Panc1 (cell line): Measurements from ENCODE around the gene IL1R2. TPM values are rescaled to one million over a fixed set of nuclear protein-coding genes. Genes with fewer than 3 reads are reported as not detected.

Experiments used
- ATAC-seq: fragments of 200-7000 bp; cut with Tn5 transposase; 2 replicates; pipeline ENCODE4 v1.9.1; 2020; ENCODE audit warnings: mild to moderate bottlenecking, moderate library complexity
- BruUV-seq: library from RNA; stranded (reverse); fragments of 400-500 nt; replicated peaks from 2 replicates; lab custom pipeline; 2021; lab: Mats Ljungman, UMichigan
- CTCF ChIA-PET: fragments of 300-600 bp; sonication (Branson Sonifier 250); formaldehyde crosslinking; loops from one replicate; lab custom pipeline; 2022; ENCODE audit warnings: antibody characterized with exemption; lab: Charles Lee
- POLR2A ChIA-PET: fragments of 300-600 bp; sonication (Branson Sonifier 250); formaldehyde crosslinking; loops from one replicate; lab custom pipeline; 2022; ENCODE audit warnings: antibody characterized with exemption; lab: Charles Lee
- DNase-seq: peaks from one replicate; pipeline ENCODE4 v3.0.0-alpha.2; 2010; ENCODE audit warnings: low read depth, low spot score
- H3K27ac ChIP-seq: 2 replicates; pipeline ENCODE4 v1.5.1; 2011; ENCODE audit warnings: mild to moderate bottlenecking, low read length, inconsistent platforms
- H3K27me3 ChIP-seq: fragments of 200-500 bp; sonication (Bioruptor generic); 2 replicates; pipeline ENCODE4 v1.6.0; 2014; ENCODE audit warnings: low read length, inconsistent platforms; ENCODE audit not compliant: control insufficient read depth, insufficient read depth
- H3K36me3 ChIP-seq: fragments of 200-500 bp; sonication (Bioruptor generic); 2 replicates; pipeline ENCODE4 v1.5.1; 2014; ENCODE audit warnings: inconsistent platforms, mild to moderate bottlenecking, low read length, moderate library complexity; ENCODE audit not compliant: control insufficient read depth, insufficient read depth
- H3K4me1 ChIP-seq: 2 replicates; pipeline ENCODE4 v1.5.1; 2011; ENCODE audit warnings: inconsistent platforms, mild to moderate bottlenecking, low read length, moderate library complexity; ENCODE audit not compliant: control insufficient read depth, insufficient read depth
- H3K4me3 ChIP-seq, 2 experiments: 2 replicates each; pipeline ENCODE4 v1.5.1; 2011 to 2012; ENCODE audit warnings: low read depth in 2 of 2, low read length in 2 of 2, mild to moderate bottlenecking in 2 of 2, inconsistent platforms in 1 of 2, moderate library complexity in 1 of 2
- H3K9me3 ChIP-seq: fragments of 200-500 bp; sonication (Bioruptor generic); 2 replicates; pipeline ENCODE4 v1.5.1; 2014; ENCODE audit warnings: low read depth, mild to moderate bottlenecking, inconsistent platforms, low read length, moderate library complexity; ENCODE audit not compliant: control insufficient read depth, insufficient read depth
- CTCF ChIP-seq: fragments of 450-650 bp; IDR thresholded peaks from 2 replicates; pipeline ENCODE4 v1.5.1; 2017; ENCODE audit warnings: mild to moderate bottlenecking
- POLR2AphosphoS5 ChIP-seq: IDR thresholded peaks from 2 replicates; pipeline ENCODE4 v1.6.1; 2012; ENCODE audit warnings: mild to moderate bottlenecking, low read depth, low read length, moderate library complexity
- REST ChIP-seq, 2 experiments: IDR thresholded peaks; 2 replicates each; pipeline ENCODE4 v1.6.1; 2011 to 2012; ENCODE audit warnings: low read depth in 2 of 2, control low read depth in 1 of 2, low read length in 1 of 2, mild to moderate bottlenecking in 1 of 2, moderate library complexity in 1 of 2; ENCODE audit not compliant: insufficient read depth in 1 of 2
- SIN3A ChIP-seq: IDR thresholded peaks from 2 replicates; pipeline ENCODE4 v1.6.1; 2012; ENCODE audit warnings: low read depth, mild to moderate bottlenecking, low read length, moderate library complexity, borderline replicate concordance; ENCODE audit not compliant: insufficient read depth
- TCF7L2 ChIP-seq: IDR thresholded peaks from 2 replicates; pipeline ENCODE4 v1.6.1; 2011; ENCODE audit warnings: mild to moderate bottlenecking, low read depth, low read length, inconsistent platforms
- in situ Hi-C: cut with HindIII; loops from 2 replicates; pipeline ENCODE4 v1.10.0; 2016; ENCODE audit warnings: low sequenced_read_pairs, low pct_unique_long_range_greater_than_20kb
- intact Hi-C: fragments of 100-400 bp; cut with micrococcal nuclease; formaldehyde crosslinking; loops from one replicate; pipeline ENCODE4 v1.10.0; 2022; ENCODE audit not compliant: unreplicated experiment
- total RNA-seq: library from RNA; stranded (reverse); gene quantifications from one replicate; pipeline ENCODE4 v1.2.1, GENCODE V29; 2021; ENCODE audit not compliant: unreplicated experiment

Gene IL1R2
- total RNA-seq, 1 experiment from 2014 or later: 0.15 TPM

DNA sequence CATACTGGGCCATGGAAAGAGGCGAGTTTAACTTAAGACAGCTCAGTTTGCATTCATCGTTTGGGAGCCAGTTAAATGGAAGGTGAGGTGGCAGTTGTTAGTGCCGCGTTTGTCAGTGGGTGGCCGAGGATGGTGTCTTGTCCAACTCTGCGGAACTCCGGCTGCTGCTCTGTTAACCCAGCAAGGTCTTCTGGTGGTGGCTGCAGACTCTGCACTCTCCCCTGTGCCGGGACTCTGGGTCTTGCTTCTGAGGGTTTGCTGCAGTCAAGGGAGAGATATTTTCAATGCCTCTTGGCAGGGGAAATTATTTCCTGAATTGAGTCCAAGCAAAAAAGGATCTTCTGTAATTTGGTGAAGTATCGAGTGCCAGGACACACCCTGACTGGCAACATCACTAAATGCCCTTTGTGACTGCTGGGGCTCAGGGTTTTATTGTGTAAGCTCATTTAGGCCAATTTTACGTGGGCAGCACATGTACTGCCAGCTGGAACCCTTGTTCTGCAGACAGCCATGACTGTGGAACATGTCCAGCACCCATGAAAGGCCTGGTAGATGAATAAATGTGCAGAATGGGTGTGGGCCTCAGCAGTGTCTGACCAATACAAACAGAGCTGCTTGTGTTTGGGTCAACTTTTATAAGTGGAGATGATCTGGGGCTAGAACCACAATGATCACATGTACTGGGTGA is 58.1 kb downstream of the IL1R2 start:
- POLR2A ChIA-PET: no interaction called here
- Histone ChIP-seq H3K27me3 (peaks cover 4% of the 10 kb centered on the region; the same call in 1 of the 2 replicates), H3K9me3 (no peaks in the 10 kb centered on the region), H3K36me3 (no peaks in the 10 kb centered on the region), H3K4me3 (no peak overlapping the region), H3K4me1 (no peaks in the 10 kb centered on the region), H3K27ac (no peak overlapping the region)
- BruUV-seq: no TSS peak
- DNase-seq (no peak), ATAC-seq (no peak)
- in situ Hi-C loops (no loop called here), intact Hi-C loops (no loop called here)
- CTCF ChIA-PET: no interaction called here
- TF ChIP-seq SIN3A (no peak), CTCF (no peak), REST (IDR thresholded peaks at IDR 0.05; ENCODE audit: insufficient read depth in 1 of 2, low read depth in 2 of 2, low read length in 1 of 2) (no peak), TCF7L2 (no peak), POLR2AphosphoS5 (no peak)

DNA sequence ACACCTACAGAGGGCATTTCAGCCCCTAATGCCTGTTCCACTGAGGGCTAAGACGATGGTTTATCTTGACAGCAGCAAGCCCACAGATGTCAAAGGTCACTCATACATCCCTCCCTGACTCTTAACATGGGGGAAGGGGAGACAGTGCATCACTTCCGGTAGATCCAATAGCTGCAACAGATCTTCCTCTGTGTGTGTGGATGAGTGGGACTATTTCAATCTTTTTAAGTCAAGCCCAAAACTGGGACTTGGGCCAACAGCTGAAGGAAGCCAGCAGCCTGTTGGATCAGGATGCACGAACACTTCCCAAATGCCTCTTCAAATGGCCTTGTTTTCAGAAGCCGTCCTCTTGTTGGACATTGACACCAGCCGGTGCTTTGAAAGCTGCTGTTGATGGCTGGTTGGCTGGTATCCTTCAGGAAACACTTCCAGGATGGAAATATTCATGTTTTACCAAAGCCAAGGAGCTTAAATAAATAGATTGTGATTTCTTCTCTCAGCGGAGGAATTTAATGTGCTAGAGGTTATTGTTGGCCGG is 59.2 kb downstream of the IL1R2 start:
- intact Hi-C loops: no loop called here

More for the DNA sequence above, 59.2 kb downstream of the IL1R2 start:
- in situ Hi-C loops: no loop called here
- DNase-seq (no peak), ATAC-seq (no peak)
- Histone ChIP-seq H3K36me3 (no peaks in the 10 kb centered on the region), H3K9me3 (no peaks in the 10 kb centered on the region), H3K27me3 (peaks cover 4% of the 10 kb centered on the region; the same call in 1 of the 2 replicates), H3K27ac (no peak overlapping the region), H3K4me1 (no peaks in the 10 kb centered on the region), H3K4me3 (no peak overlapping the region)
- no peak for TF ChIP-seq CTCF
- no peak for TF ChIP-seq SIN3A
- no peak for TF ChIP-seq POLR2AphosphoS5
- TF ChIP-seq TCF7L2: no peak
- TF ChIP-seq REST (IDR thresholded peaks at IDR 0.05; ENCODE audit: insufficient read depth in 1 of 2, low read depth in 2 of 2, low read length in 1 of 2): no peak
- POLR2A ChIA-PET: no interaction called here
- CTCF ChIA-PET: no interaction called here
- BruUV-seq: no TSS peak
